ENCODE measurements around the gene B3GALT6.

Gene B3GALT6

DNA sequence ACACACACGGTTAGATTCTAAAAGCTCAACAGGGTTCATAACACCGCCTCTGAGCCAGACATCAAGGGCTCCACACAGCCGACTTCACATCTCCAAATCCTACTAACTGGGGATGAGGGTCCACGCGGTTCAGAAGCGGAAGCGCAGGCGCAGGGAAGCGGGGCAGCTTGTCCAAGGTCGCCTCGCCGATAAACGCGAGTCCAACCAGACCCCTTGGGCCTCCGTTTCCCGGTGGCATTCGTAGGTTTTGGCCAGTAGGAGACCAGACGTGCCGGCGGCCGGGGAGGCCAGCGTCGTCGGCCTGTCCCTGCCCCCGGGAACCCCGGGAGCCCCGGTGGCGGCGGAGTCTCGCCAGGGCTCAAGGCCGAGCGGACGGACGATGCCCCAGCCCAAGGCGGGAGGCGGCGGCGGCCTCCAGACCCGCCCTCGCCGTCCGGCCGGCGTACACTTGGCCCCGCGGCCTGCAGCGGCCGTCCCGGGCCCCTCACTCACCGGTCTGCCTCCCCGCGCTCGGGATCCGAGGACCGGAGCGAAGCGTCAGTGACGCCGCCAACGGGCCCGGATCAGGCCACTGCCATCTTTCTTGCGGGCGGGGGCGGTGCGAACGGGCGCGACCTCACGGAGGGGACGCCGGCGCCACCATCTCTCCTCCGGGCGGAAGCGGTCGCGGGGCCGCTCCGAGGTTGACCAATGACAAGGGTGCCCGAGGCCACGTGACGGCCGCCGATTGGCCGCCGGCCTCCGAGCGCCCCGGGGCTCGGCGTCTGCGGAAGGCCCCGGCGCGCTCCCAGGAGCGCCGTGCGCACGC is 433 bp upstream of the B3GALT6 start, which contains the start of gene SDF4:
Gene SDF4 (minus strand): TSS at position 602 of the 808 bp plus-strand sequence. CDS start 3,229 bp downstream, outside the sequence.
- DNase-seq (ENCODE audit: low read depth, low spot score): peak; percentile 94

DNA sequence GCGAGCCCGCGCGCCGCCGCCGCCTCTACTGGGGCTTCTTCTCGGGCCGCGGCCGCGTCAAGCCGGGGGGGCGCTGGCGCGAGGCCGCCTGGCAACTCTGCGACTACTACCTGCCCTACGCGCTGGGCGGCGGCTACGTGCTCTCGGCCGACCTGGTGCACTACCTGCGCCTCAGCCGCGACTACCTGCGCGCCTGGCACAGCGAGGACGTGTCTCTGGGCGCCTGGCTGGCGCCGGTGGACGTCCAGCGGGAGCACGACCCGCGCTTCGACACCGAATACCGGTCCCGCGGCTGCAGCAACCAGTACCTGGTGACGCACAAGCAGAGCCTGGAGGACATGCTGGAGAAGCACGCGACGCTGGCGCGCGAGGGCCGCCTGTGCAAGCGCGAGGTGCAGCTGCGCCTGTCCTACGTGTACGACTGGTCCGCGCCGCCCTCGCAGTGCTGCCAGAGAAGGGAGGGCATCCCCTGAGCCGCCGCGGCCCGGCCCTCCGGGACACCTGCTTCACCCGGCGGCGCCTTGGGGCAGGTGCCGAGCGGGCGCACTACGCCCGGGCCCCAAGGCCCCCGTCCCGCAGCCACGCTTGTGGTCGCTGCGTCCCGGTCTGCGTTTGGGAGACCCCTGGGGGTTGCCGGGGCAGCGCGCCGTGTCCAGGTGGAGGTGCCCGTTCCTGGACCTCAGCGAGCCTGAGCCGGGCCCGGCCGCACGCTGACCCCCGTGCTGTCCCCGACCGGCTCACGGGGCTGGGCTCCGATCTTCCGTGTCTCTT is 944 bp downstream of the B3GALT6 start:
- no peak for DNase-seq (ENCODE audit: low read depth, low spot score)

DNA sequence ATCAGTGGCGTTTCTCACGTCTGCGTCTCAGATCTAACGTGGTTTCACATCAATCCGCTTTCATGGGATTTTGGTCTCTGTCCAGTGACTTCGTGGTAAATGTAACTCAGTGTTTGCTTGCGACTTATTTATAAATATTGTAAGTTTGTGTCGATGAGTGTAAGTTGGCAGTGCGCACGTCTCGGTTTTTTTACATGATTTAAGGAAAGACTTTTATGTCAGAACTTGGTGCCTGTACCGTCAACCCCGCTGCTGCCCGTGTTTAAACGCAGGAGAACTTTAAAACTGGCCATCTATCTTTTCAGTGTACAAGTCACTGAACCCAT is 1.5 kb downstream of the B3GALT6 start:
- DNase-seq (ENCODE audit: low read depth, low spot score): no peak

DNA sequence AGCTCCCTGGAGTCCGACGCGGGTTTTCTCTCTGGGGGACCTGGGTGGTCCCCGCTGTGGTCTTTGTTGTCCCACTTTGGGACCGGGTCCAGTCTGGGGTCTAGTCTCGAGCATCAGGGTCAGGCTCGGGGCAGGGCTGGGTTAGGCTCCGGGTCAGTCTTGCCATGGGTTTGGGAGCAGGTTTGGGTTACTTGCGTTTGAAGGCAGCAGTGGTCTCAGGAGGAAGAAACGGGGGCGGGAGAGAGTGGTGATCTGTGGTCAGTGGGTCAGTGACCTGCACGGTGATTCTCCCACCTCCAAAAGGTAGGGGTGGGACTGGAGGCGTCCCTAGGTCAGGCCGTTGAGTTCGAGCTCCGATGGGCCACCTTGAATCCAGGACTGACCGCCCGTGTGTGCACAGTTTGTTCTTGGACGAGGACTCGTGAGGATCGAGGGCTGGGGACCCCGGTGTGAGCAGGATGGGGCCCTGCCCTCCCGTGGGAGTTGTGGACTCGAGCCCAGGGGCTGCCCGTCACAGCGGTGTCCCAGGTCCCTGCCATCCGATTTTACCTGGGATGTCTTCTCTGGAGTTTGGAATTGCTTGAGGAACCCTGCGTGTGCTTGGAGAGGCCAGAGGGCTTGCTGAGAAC is 2.3 kb downstream of the B3GALT6 start:
- DNase-seq (ENCODE audit: low read depth, low spot score): no peak

DNA sequence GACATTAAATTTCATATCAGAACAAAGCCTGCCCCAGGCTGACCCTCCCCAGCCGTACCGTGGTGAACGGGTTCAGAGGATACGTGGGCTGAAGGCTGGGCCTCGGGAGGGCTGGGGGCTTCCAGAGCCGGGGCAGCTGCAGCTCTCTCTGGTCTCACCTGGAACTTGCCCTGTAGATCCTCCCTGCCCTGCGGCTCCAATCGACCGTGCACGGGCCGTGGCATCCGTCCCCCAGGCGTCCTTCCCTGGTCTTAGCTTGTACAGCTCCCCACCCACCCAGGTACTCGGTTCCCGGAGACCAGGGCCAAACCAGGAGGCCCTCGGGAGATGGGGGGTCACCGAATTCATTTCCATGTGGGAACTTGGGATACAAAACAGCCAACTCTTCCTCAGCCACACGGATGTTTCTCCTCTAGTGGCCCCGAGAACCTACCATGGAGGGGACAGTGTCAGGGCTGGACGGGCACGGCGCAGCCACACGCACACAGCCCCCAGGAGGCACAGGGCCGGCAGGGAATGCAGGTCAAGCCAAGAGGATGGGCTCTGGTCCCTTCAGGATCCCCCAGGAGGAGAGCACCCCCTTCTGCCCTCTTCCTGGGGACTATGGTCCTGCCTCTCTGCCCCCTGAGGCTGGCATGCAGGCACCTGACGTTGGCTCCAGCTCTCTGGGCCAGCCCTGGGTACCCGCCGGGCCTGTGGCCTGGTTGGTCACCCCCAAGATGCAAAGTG is 3.1 kb downstream of the B3GALT6 start:
- DNase-seq (ENCODE audit: low read depth, low spot score): no peak

DNA sequence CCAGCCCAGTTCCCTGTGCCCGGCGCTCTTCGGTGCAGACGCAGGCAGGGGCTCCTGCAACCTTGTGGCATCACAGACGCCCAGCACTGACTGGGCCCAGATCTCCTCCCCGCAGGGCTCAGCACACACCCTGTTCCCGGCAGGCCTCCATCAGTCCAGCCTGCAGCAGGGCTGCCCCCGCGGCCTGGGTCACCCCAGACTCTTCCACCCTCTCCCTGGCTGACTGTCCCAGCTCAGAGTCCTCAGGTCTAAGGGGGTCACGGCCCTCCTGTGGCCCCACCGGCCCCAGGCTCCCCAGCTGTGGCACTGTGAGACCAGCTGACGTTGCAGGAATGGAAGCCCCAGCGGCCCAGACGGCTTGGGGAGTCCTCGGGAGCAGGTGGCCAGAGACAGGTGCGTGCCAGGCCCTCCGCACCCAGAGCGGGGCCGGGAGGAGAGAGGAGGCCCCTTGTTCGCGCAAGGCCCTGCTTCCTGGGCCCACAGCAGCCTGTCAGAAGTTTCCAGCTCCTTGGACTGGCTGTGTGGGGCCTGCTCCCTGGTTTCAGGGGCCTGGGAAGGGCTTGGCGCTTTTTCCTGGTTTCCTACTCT is 4.2 kb downstream of the B3GALT6 start:
- DNase-seq (ENCODE audit: low read depth, low spot score): no peak

DNA sequence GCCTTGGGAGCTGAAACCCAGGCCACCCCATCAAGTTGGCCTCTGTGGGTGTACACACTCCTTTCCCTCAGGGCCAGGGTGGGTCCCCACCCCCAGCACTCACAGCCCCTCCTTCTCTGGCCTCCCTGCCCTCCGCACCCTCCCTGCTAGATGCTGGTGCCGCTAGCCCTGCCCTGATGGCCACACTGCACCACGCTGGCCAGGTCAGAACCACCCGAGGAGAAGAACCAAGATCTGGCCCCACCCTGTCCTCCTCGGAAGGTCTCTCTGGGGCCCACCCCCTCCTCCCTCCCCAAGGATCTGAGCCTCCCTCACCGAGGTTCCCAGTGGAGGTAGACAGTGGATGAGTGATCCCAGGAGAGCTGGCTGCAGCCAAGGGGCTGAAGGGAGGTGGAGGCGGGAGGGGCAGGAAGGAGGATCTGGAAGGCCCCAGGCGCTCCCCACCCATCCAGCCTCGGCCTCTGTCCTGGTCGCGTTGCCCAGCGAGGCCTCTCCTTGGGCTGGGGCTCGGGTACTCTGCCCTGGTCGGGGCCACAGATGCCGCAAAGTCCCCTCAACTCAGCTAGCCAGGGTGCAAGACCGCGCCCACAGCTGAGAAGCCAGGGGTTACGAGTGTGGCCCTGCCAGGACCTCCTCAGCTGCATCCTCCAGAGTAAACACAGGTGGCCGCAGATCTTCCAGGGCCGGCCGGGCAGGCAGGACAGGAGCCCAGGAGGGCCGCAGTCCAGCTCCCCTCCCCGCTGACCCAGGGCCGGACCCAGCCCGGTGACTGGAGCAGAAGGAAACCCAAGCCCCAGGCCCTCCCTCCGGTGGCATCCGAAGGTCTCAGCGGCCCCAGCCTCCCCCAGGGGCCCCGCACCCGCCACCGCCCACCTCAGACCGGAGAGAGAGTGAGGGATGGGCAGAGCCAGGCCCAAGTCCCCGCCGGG is 5.2 kb downstream of the B3GALT6 start:
- no peak for DNase-seq (ENCODE audit: low read depth, low spot score)

DNA sequence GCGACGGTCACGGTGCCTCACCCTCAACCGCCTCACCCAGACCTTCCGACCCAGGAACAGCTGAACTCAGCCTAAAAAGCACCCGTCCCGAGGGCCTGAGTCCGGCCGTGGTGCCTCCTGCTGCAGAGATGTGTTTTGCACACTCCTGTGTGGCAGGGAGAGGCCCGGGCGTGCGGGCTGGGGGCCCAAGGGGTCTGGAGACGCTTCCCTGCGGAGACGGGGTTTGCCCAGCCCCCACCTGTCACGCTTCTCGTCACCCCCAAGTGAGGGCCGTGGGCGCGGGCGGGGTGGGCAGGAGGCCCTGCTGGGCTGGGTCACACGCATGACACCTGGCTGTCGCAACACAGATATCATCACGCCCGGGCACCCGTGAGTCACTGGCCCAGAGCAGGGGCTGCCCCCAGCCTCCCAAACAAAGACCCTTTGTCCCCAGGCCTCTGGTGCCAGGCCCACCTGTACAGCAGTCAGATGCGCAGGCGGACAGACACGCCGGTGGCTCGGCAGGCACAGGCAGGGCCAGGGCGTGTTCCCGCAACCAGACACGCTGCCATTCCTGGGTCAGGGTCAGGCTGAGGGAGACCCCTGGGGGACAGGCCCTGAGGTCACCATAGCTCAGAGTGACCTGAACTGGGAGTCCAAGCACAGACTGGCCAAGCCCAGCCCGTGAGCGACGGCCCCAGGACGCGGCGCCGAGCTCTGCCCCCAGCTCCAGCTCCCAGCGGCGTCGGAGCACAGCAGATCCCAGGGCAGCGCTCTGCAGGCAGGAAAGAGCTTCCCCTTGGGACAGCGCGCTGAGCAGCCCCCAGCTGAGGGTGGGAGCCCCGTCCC is 6.1 kb downstream of the B3GALT6 start:
- no peak for DNase-seq (ENCODE audit: low read depth, low spot score)

DNA sequence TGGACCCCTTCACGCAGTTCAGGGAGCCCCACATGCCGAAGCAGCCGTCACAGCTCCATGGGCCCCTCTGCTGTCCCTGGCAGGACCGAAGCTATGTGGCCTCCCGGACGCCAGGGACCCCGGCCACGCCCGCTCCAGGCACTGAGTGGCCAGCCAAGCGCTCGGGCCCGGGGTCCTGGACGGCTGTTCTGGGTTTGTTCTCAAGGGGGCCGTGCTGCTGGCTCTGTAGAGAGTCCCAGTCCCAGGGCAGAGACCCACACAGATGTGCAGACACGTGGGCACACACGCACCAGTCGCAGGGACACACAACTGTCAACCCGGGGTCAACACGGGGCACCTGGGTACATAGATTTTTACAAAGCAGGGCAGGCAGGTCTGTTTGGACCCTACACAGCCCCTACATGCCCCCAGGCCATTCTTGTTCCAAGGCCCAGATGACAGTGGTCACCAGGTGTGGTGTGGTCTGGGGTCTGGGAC is 6.7 kb downstream of the B3GALT6 start:
- DNase-seq (ENCODE audit: low read depth, low spot score): no peak

DNA sequence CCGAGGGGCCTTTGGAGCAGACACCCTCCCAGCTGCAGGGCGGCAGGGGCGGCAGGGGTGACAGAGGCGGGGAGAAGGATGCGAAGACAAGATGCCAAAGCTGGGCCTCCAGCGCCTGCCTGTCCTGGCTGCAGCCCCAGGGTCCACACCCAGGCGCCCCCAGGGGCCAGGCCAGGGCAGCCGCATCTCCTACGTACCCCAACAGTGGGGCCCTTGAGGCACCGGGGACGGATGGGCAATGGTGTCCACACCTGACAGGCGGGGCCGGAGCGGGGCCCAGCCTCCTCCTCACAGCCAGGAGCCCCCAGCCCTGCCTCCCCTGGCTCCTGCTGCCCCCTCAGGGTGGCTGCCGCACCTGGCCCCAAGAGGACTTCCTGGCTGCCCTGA is 7.2 kb downstream of the B3GALT6 start:
- DNase-seq (ENCODE audit: low read depth, low spot score): no peak

DNA sequence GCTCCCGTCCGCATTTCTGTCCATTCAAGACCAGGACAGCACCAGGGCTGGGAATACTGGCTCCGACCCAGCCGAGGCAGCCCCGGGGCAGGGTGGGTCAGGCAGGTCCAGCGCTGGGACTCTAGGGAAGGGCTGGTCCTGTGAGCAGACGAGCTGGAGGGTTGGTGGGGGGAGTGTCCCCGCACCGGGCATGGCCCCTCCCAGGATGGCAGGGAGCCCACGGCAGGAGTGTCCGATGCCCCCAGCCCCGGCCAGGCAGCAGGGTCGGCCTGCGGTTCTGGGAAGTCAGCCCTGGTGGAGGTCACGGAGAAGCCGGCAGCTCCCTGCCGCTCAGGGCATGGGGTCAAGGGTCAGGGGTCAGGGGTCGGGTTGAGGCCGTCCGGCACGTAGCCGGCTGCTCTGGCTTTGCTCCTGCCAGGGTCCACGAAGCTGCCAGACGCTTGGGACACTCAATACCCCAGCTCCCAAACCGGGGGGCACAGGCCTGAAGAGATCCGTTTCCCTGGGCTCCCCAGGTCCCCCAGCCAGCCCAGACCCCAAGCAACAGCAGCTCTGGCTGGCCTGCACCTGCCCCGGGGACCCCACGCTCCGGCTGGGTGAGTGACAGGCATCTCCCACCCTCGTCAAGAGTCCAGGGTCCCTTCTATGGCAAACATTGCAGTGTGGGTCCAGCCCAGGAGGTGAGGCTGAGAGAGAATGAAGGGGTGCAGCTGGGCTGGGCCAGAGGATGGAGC is 7.7 kb downstream of the B3GALT6 start:
- no peak for DNase-seq (ENCODE audit: low read depth, low spot score)

DNA sequence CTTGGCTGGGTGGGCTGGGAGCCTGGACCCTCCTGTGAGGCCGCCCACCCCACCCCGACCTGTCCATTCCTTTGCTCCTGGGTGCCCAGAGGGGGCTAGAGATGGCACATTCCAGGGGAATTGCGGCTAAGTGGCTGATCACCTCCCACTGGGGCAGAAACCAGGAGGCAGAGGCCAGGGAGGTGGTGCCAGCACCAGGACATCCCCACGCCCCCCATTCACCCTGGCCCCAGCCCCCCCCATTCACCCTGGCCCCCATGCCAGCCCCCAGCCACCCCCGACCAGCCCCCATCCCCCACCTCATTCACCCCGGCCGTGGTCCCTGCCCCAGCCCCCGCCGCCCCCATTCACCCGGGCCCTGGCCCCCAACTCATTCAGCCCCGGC is 8.3 kb downstream of the B3GALT6 start:
- no peak for DNase-seq (ENCODE audit: low read depth, low spot score)

DNA sequence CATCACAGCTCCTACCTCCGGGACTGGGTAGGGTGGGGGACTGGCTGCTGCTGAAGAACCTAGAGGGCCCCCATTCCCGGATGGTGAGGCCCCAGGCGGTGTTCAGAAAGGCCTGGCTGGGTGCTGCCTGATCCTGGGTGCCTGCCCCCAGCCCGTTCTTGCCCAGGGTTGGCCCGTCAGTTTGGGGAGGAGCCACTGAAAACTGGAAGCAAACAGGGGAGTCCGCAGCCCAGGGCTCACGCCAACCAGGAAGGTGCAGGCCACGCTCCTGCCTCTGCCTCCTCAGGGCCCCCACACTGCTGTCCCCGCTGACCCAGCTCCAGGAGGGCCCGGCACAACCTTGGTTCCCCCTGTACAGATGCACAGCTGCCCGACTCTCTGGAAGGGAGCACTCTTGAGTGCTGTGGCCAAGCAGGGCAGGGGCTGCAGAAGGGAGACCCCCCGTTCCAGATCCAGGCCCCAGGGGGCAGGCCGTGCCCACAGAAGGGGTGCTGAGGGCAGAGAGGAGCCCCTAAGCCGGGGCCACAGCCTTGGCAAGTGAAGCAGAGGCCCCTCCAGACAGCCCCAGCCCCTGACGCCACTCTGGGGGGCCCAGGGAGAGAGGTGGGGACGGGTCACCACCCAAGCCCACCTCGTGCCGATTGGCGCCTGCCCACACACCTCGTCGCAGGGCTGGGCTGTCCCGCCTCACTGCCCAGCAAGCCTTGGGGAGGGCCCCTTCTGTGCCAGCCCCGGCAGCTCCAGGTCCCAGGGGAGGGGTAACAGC is 9.0 kb downstream of the B3GALT6 start:
- no peak for DNase-seq (ENCODE audit: low read depth, low spot score)

DNA sequence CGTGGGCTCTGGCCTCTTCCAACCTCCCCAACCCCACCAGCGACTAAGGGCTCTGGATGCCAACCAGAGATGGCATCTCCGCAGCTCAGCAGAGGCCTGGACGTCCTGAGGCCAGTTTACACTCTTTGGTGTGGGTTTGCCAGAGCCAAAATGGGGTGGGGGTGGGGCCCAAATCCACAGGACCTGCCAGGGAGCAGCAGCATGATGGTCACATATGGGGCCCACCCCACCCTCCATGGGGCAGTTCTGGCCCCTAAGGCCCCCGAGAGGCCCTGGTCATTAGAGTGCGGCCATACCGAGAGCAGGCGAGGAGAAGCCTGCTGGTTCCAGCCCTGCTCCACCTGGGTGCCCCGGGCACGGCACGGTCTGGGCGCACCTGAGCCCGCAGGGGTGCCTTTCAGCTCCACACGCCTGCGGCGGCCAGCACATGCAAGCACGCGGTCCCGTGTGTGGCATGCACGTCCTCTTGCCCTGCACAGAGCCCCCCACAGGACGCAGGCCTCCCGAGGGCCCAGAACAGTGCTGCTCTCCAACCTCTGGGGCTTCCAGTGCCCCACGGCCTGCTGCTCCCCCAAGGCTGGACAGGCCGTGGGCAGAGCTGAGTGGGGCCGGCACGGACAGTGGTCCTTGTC is 9.7 kb downstream of the B3GALT6 start:
- no peak for DNase-seq (ENCODE audit: low read depth, low spot score)

DNA sequence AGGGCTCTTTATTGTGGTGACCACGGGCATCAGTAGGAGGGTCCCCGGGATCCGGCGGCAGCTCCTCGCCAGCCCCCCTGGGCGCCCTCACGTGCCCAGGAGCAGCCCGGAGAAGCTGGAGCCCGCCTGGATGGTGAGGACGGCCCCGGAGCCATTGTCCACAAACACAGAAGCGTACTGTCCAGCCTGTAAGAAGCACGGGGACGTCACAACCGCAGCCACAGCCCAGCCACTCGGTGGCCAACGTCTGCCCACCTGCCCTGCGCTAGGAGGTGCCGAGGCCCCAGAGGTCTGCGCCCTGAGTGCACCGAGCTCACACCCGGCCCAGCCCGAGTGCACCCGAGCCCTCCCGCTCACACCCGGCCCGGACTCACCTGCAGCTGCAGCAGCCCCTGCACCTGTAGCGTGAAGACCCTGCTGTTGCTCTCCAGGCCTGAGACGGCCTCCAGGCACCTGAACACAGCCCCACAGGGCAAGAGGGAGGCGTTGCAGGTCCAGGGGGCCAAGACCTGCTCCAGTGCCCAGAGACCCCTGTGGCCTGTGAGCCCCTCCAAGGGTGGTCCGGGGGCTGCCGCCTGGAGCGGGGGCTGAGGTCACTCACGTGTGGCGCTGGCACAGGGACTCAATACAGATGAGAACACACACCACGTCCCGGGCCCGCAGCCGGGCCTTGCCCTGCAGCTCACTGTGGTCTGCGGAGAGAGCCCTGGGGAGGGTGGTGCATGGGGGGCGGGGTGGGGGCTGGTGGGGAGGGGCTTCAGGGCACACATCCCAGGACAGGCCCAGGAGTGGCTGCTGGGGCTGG is 10.6 kb downstream of the B3GALT6 start:
- DNase-seq (ENCODE audit: low read depth, low spot score): no peak

DNA sequence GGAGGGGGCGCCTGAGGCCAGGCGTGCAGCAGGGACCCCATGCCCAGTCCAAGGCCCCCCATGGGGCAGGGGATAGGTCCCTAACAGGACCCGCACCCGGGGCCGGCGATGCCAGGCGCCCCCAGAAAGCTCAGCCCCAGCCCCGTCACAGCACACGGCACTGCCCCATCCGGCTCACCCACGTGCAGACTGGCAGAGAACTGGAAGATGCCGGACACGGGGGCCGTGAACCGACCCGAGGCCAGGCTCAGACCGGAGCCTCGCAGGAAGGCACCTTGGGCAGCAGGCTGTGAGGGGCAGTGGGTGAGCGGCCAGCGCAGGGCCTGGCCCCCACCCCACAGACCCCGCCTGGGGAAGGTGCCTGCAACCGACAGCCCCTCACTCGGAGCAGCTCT is 11.2 kb downstream of the B3GALT6 start:
- DNase-seq (ENCODE audit: low read depth, low spot score): no peak

DNA sequence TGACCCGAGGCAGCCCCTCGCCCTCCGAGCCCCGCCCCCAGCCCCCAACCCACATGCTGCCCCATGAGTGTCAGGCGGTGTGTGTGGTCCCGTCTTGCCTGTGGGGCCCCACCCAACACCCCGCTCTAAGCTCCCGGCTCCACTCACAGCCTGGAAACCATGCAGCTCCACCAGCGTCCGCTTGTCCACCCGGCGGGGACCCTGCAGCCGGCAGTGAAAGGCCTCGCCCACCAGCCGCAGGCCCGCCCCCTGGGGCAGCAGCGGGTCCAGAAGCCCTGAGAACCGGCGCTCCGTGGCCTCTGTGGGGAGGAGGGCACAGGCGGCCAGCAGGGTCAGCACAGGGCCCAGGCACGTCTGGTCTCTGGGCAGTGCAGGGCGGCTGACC is 11.8 kb downstream of the B3GALT6 start:
- no peak for DNase-seq (ENCODE audit: low read depth, low spot score)

Measured in activated CD4-positive, CD25-positive, alpha-beta regulatory T cell treated with anti-CD3 and anti-CD28 coated beads, Interleukin-2, amount 50 U/mL, for 16 hours (primary cell).